Hippocampal formation (tissue), 2 donors: ENCODE data around the gene LIAS.

Experiments
- DNase-seq, 2 donors: peaks; one replicate each; lab custom pipeline; 2025; lab: John Stamatoyannopoulos, UW

Gene LIAS

DNA sequence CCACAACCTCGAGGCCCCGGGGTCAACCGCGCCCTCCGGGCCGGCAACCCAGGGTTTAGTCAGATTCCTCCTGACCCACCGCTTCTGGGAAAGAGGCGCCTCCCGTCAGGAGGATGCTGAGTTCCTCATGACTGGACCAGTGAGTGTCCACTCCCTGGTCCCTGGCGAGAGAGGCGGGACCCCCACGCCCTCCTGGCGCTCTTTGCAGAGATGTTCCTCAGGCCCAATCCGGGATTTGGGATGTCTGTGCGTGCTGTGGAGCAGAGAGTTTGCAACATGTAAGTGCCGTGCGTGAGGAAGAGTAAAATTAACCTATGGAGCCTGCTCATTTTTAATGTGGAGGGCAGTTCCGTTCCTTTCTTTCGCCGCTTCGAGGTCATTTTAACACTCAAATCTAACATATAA lies 69.2 kb downstream of the LIAS start:
- DNase-seq = no peak
